LNCAP (cell line): ENCODE results near the gene SYP.

Experiments used
- CTCF ChIP-seq: fragments of 450-650 bp; IDR thresholded peaks from 2 replicates; pipeline ENCODE4 v1.5.1; 2017; ENCODE audit warnings: mild to moderate bottlenecking

SYP gene

DNA sequence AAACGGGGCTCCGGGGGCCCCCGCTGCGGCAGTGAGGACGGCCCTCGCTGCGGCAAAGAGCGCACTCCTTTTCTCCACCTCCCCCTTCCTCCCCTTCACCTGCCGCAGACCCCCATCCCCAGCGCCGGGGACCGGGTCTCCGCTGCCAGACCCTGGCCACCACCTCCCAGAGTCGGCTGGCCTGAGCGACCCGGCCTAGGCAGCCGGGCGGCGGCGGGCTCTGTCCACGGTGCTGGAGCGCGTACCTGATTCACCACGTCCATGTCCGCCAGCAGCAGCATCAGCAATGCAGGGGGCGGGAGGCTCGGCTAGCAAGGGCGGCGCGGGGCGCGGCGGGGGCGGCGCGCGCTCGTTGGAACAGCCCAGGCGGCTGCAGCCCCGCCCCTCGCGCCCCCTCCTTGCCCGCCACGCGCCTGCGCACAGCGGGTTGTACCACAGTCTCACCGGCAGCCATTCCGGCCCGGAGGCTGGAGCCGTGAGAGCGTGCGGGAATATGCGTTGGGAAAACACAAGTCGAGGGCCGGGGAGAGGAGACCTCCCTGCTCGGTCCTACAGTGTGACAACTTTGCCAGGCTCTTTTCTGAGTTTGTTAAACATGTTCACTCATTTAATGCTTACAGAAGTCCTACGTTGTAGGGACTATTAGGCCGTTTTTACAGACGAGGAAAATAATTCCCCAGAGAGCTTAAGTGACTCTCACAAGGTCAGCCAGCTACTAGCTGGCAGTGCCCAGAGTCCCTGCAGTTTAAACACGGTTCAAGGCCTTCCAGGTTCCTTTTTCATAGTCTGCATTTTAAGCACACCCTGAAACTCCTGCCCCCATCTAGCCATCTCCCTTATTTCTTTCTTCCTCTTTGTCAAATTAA lies at the start of gene SYP:
TSS of gene SYP (minus strand) at position 288 of the 866 bp plus-strand sequence. CDS start at position 281, 7 bp downstream.
- TF ChIP-seq CTCF = no peak

DNA sequence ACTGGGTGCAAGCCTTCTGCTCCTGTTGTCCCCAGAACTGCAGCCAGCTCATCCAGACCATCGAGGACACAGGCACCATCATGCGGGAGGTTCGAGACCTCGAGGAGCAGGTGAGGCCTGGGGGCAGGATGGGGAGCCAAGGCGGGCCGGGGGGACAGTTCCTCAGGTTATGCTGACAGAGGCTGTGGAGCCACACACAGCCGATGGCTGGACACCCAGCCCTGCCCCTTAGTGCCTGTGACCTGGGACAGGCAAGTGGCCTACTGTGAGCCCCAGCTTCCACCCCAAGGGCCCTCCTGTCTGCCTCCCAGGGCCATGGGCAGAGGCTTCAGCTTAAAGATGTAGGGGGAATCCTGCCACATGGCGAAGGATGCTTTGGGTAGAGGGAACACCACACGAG lies 49.6 kb upstream of the SYP start:
- no peak for TF ChIP-seq CTCF

DNA sequence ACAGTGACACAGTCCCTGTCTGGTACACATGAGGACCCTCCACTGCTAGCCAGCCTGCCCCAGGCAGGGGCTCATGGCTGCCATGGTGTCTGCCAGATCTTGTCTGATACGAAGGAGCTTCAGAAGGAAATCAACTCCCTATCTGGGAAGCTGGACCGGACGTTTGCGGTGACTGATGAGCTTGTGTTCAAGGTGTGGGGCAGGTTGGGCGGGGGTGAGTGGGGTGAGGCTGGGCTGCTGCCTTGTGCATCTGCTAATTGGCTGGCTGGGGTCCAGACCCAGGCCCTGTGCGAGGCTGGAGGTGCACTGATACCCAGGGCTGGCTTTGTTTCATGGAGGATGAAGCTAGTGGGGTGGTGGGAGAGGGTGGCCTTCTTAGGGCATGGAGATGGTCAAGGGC lies 49.1 kb upstream of the SYP start:
- no peak for TF ChIP-seq CTCF

DNA sequence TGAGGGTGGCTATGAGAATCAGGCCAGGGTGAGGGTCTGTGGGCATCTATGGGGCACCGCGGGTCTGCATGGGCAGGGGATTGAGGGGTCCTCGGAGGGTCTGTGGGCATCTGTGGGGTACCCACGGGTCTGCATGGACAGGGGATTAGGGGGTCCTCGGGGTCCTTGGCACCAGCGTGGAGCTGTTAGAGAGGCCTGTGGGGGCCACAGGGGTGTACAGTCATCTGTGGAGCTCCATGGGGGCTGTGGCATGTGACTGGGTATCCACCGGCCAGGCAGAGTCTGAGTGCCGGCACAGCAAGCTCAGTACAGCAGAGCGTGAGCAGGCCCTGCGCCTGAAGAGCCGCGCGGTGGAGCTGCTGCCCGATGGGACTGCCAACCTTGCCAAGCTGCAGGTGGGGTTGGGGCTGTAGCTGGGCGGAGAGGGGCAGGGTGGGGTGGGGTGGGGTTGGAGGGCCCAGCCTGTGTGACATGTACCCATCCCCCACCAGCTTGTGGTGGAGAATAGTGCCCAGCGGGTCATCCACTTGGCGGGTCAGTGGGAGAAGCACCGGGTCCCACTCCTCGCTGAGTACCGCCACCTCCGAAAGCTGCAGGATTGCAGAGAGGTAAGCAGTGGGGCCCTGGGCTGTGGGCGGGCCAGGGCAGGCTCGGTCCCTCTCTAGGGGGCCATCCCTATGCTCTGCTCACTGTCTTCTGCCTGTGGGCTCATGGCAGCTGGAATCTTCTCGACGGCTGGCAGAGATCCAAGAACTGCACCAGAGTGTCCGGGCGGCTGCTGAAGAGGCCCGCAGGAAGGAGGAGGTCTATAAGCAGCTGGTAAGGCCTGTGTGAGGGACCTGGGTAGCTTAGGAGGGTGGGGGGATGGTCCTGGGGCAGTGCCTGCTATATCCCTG lies 48.2 kb upstream of the SYP start:
- TF ChIP-seq CTCF = no peak

DNA sequence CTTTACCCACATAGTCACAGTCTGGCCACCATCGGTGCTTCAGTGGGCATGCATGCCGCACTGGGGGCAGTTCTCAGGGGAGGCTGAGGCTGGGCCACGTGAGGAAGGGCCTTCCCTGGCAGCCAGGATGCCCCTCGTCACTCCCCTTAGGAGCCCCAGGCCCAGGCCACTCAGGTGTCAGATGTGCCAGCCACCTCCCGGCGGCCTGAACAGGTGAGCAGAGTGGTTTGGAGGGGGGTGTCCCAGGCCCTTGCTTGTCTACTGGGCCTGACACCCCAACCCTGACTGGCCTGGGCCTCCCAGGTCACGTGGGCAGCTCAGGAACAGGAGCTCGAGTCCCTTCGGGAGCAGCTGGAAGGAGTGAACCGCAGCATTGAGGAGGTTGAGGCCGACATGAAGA lies 47.4 kb upstream of the SYP start:
- TF ChIP-seq CTCF = no peak

DNA sequence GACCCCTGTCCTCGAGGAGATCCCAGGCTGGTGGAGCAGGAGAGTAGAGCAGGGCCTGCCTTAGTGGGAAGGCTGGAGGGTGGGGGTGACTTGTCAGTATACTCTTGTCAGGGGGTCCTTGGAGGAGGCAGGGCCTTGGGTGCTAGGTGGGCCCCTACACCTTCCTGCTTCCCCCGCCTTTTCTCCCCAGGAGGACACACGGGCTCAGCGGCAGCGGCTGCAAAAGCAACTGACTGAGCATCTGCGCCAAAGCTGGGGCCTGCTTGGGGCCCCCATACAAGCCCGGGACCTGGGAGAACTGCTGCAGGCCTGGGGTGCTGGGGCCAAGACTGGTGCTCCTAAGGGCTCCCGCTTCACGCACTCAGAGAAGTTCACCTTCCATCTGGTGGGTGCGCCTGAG lies 46.5 kb upstream of the SYP start:
- TF ChIP-seq CTCF = no peak

DNA sequence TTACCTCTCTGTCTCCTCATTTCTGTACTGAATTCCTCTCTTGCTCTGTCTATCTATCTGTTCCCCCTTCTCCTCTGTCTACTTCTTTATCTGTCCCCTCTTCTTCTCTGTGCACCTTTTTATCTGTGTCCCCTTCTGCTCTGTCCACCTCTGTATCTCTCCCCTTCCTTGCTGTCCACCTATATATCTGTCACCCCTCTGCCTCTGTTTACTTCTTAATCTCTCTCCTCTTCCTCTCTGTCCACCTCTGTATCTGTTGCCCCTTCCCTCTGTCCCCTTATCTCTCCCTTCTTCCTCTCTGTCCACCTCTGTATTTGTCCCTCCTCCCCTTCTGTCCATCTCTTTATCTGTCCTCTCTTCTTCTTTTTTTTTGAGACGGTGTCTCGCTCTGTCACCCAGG lies 44.2 kb upstream of the SYP start:
- TF ChIP-seq CTCF = no peak
